GM12872 (cell line): Measurements from ENCODE around the gene FHOD3.

Experiments used
- TF ChIP-seq, protein P1 (sequence below): IDR thresholded peaks from 3 replicates; pipeline ENCODE4 v1.5.1; 2011; ENCODE audit warnings: low read depth, mild to moderate bottlenecking, low read length, moderate library complexity; ENCODE audit not compliant: insufficient read depth

The FHOD3 gene

GRCh38 chr18:36386150-36386920 lies 88.8 kb downstream of the FHOD3 start:
- TF ChIP-seq, protein P1, sequence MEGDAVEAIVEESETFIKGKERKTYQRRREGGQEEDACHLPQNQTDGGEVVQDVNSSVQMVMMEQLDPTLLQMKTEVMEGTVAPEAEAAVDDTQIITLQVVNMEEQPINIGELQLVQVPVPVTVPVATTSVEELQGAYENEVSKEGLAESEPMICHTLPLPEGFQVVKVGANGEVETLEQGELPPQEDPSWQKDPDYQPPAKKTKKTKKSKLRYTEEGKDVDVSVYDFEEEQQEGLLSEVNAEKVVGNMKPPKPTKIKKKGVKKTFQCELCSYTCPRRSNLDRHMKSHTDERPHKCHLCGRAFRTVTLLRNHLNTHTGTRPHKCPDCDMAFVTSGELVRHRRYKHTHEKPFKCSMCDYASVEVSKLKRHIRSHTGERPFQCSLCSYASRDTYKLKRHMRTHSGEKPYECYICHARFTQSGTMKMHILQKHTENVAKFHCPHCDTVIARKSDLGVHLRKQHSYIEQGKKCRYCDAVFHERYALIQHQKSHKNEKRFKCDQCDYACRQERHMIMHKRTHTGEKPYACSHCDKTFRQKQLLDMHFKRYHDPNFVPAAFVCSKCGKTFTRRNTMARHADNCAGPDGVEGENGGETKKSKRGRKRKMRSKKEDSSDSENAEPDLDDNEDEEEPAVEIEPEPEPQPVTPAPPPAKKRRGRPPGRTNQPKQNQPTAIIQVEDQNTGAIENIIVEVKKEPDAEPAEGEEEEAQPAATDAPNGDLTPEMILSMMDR = no peak

GRCh38 chr18:36387310-36387709 lies 89.8 kb downstream of the FHOD3 start:
- TF ChIP-seq, protein P1 = no peak

DNA sequence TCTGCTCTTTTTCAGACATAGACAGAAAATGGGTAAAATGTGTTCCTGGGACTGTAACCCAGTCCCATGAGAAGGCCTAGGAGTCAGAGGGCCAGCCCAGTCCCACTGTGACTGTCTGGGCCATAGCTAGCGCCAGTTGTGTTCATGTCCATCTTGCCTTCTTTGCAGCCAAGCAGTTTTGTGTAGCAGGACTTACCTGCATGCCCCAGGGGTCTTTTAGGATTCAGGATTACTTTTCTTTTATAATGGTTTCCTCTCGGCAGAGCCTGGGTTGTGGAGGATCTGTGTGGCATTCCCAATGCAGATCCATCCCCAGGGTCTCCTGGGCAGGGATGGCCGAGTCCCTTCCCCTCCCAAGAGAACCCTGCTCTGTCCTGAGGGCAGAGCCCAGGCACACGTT lies 90.8 kb downstream of the FHOD3 start:
- TF ChIP-seq, protein P1 = no peak

DNA sequence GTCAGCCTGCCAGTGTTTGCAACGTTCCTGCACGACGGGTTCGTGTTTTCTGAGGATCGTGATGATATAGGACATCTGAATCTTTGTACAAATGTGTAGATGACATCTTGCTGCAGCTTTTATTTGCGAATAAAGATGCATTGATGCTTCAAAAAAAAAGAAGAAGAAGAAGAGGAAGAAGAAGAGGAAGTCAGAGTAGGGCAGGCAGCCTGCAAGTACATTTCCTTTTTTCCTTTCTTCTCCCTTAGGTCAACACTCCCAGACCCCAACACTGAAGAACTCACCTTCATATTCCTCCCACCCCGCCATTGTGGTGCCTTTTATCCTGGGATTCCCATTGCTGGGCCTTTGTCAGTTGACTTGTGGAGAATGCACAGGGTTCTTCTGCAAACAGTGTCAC lies 91.5 kb downstream of the FHOD3 start:
- TF ChIP-seq, protein P1 = no peak

- TF ChIP-seq, protein P1 = no peak
Measured at GRCh38 chr18:36389811-36390581, 92.5 kb downstream of the FHOD3 start.

DNA sequence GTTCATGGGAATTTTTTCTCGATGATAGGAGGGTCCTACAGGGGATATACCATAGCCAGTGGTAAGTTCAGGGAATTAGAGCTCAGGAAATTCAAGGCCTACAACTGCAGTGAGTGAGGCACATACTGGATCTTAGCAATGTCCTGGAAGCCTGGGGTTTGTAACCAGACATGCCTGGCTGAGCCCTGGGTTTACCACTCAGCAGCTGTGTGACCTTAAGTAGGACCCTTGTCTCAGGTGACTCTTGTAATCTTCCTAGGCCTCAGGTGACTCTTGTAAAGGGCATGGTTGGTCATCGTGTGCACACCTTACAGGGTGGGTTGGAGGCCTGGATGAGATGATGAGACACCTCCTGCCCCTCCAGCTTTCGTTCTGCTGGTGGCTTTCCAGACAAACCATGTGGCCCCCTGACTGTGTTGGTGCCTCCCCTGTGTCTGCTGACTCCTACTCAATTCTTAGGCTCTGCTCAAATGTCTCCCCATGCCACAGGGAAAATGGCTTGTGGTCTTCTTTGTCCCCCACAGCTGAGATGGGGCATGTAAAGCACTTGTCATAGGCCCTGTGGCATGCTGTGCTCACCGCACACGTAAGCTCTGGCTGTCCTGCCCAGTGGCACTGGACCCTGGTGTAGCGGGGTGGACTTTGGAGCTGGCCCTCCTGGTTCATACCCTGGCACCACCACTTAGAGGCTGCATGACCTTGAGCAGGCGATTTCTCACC lies 94.1 kb downstream of the FHOD3 start:
- TF ChIP-seq, protein P1 = no peak
